Stimulated activated CD8-positive, alpha-beta memory T cell treated with anti-CD3 and anti-CD28 coated beads, Interleukin-12 subunit alpha, Interleukin-12 subunit beta, amount 100 ng/mL, for 4 hours (primary cell): Measurements from ENCODE around the gene DHRS3.
"Not testable (repeated sequence)": the region's sequence is repeated elsewhere in the genome, so short reads cannot be mapped to it uniquely, and the experiment has no call there.

Experiments used
- DNase-seq: peaks from one replicate; pipeline ENCODE4 v3.0.0-alpha.2; 2020; ENCODE audit warnings: low read depth

The DHRS3 gene

DNA sequence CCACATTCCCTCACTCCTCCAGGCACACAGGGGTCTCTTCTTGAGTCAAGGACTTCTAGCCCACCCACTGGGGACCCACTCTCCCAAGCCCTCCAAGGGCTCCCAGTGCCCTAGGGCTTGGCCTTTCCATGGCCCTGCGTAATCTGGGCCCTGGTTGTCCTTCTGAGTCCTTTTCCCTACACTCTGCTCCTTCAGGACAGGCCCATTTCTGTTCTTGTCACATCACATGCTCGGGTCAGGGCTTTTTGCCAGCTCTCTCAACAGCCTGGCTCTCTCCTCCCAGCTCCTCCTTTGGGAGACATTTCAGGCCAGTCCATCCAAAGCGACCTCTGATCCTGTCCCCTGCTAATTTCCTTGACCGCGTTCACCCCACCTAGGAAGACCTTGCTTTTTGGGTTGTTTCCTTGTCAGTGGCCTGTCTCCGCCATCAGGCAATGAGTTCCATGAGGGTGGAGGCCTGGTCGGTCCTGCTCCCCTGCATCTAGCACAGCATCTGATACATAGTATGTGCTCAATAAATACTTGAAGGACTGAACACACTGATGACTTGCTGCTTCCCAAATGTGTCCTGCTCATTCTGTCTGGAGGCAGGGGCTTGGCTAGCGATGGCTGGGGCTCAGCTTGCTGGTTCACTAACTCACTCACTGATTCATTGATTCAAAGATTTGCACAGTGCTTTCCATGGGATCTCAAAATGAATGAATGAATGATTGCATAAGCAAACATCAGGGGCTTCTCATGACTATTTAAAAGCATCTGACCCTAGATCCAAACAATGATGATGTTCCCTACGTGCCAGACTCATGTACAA, 44.8 kb downstream of the DHRS3 start:
- no peak for DNase-seq

GRCh38 chr1:12572522-12572921, 45.5 kb downstream of the DHRS3 start:
- DNase-seq = no peak

GRCh38 chr1:12570291-12570690, 47.7 kb downstream of the DHRS3 start:
- no peak for DNase-seq

DNA sequence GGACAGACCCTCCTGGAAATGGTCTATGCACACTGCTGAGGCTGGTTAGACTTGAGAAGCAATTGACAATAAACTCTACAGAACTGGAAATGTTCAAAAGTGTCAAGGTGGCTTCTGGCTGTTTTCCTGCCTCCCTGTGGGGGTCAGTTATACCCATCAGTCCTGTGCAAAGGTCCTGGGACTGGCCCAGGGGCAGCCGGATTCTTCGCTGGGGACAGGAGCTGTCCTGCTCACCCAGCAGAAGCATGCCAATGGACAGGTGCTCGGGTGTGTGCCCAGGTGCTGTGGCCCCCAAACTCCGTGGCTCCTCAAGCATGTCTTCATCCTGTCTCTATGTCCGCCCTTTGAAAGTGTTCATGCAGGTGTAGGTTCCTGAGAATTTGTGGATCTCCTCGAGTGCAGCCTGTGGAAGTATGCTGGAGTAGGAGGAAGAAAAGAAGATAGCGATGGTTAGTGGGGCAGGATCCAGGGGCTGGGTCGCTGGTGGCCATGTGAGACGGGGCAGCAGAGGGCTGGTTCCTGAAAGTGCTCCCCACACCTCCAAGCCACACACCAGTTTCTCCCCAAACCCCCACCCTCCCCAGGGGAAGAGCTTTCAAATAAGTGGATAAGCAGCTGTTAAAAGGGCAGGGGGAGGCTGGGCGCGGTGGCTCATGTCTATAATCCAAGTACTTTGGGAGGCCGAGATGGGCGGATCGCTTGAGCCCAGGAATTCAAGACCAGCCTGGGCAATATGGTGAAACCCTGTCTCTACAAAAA, 49.8 kb downstream of the DHRS3 start:
- no peak for DNase-seq

- DNase-seq = no peak
Measured at GRCh38 chr1:12567288-12567819, 50.7 kb downstream of the DHRS3 start.

DNA sequence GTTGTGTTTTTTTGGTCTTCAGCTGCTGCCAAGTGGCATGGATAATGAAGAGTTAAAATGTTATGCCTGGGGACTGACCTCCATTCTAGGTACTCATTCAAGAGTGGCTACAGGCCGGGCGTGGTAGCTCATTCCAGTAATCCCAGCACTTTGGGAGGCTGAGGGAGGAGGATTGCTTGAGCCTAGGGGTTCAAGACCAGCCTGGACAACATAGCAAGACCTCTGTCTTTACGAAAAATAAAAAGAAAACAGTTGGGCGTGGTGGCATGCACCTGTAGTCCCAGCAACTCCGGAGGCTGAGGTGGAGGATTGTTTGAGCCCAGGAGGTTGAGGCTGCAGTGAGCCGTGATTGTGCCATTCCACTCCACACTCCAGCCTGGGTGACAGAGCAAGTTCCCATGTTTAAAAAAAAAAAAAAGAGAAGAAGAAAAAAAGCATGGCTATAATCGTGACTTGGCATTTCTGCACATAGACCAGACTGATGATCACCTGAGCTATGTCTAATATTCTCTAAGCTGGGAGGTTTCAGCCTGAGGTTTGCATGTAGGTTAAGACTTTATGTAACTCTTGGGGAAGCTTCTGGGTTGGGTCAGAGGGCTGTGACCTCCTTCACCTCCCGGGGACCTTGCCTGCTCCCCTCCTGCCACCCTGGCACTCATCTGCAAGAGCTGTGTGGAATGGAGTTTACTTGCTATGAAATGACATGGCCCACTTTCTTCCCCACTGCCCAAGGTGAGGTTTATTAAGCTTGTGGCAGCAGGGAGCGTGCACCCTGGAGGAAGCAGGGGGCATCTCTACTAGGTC, 51.3 kb downstream of the DHRS3 start:
- no peak for DNase-seq

DNA sequence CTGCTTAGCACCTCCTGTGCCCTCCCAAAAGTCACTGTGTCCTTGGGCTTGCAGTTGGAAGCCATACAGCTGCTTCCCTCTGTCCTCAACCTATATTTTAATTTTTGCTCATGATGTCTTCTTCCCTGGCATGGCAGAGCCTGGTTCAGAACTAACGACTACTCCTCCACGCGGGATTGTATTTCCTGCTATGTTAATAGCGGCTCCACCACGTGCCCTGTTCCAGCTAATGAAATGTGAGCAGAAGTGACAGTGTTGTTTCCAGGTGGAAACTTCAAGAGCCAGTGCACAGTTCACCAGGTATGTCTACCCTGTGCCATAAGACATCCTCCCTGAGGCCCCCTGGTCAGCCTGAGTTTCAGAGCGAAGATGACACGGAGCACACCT, 52.1 kb downstream of the DHRS3 start:
- DNase-seq = no peak

GRCh38 chr1:12565094-12565965, 52.7 kb downstream of the DHRS3 start:
- no peak for DNase-seq

DNA sequence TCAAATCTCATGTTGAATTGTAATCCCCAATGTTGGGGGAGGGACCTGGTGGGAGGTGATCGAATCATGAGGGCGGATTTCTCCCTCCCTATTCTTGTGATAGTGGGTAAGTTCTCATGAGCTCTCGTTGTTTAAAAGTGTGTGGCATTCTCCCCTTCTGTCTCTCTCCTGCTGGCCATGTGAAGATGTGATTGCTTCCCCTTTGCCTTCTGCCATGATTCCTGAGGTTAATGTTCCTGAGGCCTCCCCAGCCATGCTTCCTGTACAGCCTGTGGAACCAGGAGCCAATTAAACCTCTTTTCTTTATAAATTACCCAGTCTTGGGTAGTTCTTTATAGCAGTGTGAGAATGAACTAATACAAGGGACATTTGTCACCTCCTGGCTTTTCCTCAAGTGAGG, 53.8 kb downstream of the DHRS3 start:
- not testable (repeated sequence) for DNase-seq

DNA sequence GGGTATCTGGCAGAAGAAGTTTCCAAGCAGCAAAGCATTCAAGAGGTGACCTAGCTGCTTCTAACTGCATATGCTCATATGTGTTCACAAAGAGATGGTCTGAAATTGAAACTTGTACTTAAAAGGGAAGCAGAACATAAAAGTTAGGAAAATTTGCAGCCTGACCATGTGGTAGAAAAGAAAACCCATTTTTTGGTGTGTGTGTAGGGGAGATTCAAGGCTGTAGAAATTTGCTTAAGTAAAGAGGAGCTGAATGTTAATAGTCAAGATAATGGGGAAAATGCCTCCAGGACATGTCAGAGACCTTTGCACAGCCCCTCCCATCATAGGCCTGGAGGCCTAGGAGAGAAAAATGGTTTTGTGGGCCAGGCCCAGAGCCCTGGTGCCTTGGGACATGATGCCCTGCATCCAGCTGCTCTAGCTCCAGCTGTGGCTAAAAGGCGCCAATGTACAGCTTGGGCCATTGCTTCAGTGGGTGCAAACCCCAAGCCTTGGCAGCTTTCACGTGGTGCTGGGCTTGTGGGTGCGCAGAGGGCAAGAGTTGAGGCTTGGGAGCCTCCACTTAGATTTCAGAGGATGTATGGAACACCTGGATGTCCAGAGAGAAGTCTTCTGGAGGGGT, 54.9 kb downstream of the DHRS3 start:
- no peak for DNase-seq

GRCh38 chr1:12561121-12561520, 56.9 kb downstream of the DHRS3 start:
- no peak for DNase-seq

GRCh38 chr1:12556957-12557935, 60.8 kb downstream of the DHRS3 start:
- no peak for DNase-seq

GRCh38 chr1:12556368-12556930, 61.6 kb downstream of the DHRS3 start:
- no peak for DNase-seq

DNA sequence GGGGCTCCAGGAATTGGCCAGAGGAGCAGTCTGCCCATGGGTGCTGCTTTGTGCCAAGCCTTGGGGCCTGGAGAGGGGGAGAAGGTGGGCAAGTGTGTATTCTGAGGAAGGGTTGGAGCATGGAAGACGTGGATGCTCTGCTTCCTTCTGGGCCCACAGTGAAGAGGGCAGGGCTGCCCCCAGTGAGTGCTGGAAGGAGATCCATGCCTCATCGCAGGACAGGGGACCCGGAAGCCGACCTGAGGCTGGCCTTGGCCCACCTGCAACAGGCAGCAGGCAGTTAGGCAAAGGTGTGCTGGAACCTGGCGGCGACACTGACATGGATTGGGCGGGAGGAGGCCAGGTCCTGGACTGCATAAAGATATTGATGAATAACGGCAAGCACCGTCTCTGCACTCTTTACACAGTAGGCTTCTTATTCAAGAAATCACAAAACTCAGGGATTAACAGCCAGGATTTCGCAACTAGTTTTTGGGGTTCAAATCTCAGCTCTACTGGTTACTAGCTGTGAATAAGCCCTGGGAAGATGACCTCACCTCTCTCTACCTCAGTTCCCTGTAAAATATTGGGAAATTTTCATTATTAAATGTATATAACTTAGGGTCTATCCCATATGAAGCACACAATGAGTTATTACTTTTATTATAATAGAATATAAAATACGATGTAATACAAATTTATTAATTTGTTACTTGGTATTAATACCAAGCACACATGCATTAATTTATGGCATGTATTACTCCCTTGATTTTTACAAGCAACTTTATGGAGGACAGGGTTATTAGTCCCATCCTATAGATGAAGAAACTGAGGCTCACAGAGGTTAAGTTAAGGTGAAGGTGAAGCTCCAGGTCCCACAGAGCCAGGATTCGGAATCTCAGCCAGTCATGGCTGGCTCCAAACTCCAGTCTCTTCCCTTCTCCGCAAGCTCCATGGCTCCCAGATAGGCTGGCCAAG, 62.3 kb downstream of the DHRS3 start:
- DNase-seq = no peak

DNA sequence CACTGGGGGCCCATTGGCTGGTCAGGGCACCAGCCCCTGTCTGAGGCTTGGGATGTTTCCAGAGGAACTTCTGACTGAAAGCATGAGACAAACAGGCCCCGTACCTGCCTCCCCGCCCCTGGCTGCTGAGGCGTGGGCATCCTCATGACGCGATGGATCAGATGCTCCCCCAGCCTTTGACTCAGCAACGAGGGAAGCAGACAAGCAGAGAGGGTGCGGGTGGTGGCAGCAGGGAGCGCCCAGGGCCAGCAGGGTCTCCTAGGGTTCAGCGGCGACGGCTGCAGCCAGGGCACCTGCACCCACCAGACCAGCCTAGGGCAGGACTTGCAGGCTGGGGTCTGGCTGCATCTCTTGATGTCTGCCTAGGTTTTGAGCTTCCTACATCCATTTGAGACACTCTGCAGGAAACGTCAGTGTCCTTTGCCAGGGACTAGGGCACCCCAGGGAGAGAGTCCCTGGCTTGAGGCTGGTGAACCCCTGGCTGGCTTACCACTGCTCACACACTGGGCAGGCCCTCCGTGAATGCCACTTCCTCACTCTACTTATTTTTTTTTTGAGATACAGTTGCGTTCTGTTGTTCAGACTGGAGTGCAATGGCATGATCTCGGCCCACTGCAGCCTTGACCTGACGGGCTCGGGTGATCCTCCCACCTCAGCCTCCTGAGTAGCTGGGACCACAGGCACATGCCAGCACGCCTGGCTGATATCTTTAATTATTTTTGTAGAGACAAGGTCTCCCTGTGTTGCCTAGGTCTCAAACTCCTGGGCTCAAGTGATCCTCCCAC, 63.3 kb downstream of the DHRS3 start:
- no peak for DNase-seq

DNA sequence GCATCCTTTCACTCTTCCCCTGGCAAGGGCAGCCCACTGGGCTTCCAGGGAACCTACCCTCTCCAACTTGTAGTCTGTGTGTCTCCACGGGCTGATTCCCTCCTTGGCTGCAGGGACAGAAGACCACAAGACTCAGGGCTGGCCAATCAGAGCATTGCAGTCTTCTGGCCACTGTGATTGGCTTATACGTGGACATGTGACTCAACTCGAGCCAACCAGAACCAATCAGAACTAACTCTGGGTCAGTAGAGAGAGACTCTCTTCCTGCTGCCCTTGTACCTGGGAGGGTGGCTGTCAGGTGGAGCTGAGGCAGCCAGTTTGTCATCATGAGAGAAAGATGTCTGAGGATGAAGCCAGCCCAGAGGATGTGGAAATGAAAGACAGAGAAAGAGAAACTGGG, 64.0 kb downstream of the DHRS3 start:
- DNase-seq = no peak
